ENCODE results near the gene TTC8.

GRCh38 chr14:88835661-88836060 lies 11.2 kb downstream of the TTC8 start:
- no peak for TF ChIP-seq CTCF (IDR thresholded peaks at IDR 0.05)
- no peak for TF ChIP-seq POLR2A (IDR thresholded peaks at IDR 0.05)
- TF ChIP-seq POLR2AphosphoS5 (IDR thresholded peaks at IDR 0.05): no peak
